GM12872 (cell line): ENCODE data around the gene NSUN4.
A peak's percentile ranks its signal among the peaks of the same experiment; 100 is the strongest.

ENCODE experiments used
- TF ChIP-seq, protein P1 (sequence below): IDR thresholded peaks from 3 replicates; pipeline ENCODE4 v1.5.1; 2011; ENCODE audit warnings: low read depth, mild to moderate bottlenecking, low read length, moderate library complexity; ENCODE audit not compliant: insufficient read depth

The NSUN4 gene

DNA sequence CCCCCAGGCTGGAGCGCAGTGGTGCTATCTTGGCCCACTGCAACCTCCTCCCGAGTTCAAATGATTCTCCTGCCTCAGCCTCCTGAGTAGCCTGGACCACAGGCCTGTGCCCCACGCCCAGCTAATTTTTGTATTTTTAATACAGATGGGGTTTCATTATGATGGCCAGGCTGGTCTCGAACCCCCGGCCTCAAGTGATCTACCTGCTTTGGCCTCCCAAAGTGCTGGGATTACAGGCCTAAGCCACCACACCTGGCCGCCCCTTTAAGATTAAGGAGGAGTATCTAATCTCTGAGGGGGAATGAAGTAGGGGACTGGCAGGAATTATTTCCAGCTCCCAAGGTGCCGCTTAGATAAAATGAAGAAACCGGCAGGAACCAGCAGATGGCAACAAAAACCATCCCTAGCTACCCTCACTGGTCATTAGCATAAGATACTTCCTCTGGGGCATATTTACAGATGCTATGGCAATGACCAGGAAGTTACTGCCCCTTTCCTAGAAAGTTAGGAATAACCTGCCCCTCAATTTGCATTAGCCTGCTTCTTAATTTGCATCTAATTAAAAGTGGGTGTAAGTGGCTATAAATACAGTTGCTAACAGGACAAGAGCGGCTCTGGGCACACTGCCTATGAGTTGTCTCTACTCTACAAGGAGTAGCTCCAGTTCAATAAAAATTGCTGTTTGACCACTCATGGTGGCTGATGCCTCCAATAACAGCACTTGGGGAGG lies 7.1 kb upstream of the NSUN4 start:
- TF ChIP-seq, protein P1, sequence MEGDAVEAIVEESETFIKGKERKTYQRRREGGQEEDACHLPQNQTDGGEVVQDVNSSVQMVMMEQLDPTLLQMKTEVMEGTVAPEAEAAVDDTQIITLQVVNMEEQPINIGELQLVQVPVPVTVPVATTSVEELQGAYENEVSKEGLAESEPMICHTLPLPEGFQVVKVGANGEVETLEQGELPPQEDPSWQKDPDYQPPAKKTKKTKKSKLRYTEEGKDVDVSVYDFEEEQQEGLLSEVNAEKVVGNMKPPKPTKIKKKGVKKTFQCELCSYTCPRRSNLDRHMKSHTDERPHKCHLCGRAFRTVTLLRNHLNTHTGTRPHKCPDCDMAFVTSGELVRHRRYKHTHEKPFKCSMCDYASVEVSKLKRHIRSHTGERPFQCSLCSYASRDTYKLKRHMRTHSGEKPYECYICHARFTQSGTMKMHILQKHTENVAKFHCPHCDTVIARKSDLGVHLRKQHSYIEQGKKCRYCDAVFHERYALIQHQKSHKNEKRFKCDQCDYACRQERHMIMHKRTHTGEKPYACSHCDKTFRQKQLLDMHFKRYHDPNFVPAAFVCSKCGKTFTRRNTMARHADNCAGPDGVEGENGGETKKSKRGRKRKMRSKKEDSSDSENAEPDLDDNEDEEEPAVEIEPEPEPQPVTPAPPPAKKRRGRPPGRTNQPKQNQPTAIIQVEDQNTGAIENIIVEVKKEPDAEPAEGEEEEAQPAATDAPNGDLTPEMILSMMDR: peak; percentile 52

DNA sequence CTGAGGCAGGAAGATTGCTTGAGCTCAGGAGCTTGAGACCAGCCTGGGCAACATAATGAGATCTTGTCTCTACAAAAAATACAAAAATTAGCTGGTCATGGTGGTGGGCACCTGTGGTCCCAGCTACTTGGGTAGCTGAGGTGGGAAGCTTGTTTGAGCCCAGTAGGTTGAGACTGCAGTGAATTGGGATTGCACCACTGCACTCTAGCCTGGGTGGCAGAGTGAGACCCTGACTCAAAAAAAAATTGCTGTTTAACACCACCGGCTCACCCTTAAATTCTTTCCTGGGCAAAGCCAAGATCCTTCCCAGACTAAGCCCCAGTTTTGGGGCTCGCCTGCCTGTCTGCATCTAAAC lies 6.6 kb upstream of the NSUN4 start:
- TF ChIP-seq, protein P1: no peak

DNA sequence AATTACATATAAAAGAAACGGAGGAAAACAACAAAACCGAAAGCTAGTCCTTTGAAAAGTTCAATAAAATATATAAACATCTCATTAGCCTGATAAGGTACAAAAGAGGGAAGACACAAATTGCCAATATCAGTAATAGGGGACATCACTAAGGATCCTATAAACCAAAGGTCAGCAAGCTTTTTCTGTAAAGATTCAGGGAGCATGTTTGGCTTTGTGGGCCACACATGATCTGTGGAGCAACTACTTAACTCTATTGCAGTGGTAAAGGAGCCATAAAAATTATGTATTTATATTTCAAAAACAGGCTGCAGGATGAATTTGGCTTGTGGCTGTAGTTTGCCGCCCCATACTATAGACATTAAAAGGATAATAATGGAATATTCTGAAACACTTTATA lies 5.5 kb upstream of the NSUN4 start:
- TF ChIP-seq, protein P1: no peak

DNA sequence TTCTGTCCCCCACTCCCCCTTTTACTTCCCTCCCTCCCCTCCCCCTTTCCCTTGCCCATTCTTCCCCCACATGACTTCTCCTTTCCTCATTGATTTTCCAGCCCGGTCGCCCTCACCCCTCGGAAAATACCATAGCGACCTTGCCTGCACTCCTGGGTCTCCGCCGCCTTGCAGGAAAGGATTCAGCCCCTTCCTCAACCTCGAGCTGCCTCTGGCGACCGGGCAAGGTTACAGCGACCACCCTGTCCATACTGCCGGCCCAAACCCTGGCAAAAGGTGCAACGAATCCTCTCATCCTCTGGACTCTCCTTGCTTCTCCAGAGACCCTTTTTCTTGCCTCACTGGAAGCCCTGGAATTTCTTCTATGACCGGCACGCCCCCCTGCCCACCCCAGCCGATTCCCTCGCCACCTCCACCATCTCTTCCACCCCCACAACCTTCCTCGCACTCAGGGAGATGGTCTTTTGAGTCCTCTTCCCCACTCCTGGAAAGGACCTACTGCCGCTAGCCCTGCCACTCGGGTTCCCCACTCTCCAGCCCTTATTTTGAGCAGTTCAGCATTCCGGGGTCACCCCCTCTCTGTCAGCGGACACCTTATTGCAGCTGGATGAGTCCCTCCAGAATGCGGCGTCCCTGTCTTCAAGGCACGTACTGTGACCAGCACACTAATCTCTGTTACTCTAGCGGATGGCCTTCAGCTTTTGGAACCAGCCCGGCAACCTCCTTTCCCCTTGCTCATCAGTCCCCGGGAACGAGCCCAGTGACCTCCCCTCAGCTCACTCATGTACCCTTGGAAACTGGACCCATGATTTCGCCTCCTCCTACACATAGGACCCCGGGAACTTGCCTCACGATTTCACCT lies 846 bp downstream of the NSUN4 start:
- TF ChIP-seq, protein P1: no peak

DNA sequence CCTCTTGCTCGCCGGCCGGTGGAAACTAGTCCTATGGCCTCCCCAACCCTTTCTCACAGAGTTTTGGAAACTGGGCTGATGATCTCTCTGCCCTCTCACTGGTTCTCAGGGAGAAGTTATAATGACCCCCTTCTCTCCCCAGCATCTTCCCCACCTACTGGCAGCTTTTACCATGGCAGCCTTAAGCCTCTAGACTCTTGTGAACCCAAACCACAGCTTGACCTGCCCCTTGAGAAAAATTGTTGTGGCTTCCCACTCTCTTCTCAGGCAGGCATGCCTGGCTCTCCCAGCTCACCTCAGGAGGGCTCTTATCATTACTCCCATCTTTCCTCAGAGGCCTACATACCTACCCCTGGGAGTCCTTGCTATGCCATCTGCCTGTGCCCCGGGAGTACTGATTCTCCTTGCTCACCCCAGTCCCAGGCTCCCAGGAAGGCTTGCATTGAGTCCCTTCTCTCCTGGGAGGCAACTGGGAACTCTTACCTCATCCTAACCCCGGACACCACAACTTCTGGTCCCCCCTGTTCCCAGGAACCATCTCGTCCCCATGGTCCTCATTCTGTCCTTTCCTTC lies 1.6 kb downstream of the NSUN4 start:
- TF ChIP-seq, protein P1: peak; percentile 74

DNA sequence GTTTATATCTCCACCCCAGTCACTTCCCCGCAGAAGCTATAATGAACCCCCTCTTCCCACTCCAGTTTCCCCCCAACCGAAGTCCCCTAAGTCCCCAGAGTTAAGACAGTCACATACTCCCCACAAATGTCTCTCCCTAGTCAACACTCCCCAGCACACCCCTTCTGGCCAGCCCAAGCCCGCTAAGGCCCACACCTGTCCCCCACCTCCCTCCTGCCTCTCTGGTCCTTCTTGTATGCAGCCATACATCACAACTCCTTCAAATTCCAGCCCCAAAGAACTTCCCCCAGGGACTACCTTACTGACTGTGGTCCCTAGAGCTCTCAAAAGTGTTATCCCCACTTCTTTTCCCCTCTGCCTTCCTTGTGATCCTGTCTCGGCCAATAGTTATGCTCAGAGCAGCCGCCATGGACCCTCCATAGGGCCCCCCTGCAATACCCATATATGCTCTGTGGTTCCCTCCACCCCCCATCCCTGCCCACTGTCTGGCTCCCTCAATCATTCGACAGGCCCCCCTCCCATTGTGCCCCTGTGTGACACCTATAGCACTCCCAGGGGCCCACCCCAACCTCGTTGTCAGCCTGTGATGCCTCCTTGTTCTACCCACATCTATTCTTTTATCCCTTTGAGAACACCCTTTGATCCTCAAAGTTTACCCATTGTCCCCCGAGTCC lies 2.2 kb downstream of the NSUN4 start:
- TF ChIP-seq, protein P1: no peak

DNA sequence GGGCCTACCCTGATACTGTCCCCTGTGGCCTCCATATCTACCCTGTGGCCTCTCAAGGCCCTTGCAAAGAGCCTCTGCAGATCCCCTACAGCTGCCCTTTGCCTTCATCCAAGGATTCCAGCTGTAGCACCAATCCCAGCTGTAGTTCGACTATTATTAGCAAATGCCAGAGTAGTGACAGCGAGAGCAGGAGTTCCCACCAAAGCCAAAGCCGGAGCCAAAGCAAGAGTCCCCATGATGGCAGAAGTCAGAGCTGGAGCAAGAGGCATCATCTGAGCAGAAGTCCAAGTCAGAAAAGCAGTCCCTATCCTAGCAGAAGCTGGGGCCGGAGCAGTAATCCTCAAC lies 2.7 kb downstream of the NSUN4 start:
- TF ChIP-seq, protein P1: no peak
